HEK293 (cell line): ENCODE results near the gene FGF10.

ENCODE experiments used
- CTCF ChIA-PET: fragments of 350-600 bp; formaldehyde crosslinking; extraction: SDS; loops from one replicate; lab custom pipeline; 2021; ENCODE audit warnings: antibody characterized with exemption; lab: Yijun Ruan, JAX
- POLR2A ChIA-PET: fragments of 300-600 bp; formaldehyde crosslinking; extraction: SDS; loops from one replicate; lab custom pipeline; 2020; ENCODE audit warnings: antibody characterized with exemption, inconsistent platforms; lab: Yijun Ruan, JAX
- H3K27ac ChIP-seq: fragments of 200-500 bp; sonication (Bioruptor generic); 2 replicates; pipeline ENCODE4 v1.5.1; 2014; ENCODE audit warnings: low read depth, low read length, control low read depth, inconsistent platforms; ENCODE audit errors: extremely low read depth
- H3K36me3 ChIP-seq, 2 experiments: fragments of 200-500 bp in 1 of 2; sonication (Bioruptor generic) in 1 of 2; 1 replicate in 1 of 2; 2 replicates in 1 of 2; pipeline ENCODE4 v1.5.1; 2014 to 2017; ENCODE audit warnings: inconsistent platforms in 2 of 2, low read length in 2 of 2; ENCODE audit not compliant: control insufficient read depth in 2 of 2, insufficient read depth in 1 of 2
- H3K4me1 ChIP-seq: fragments of 200-500 bp; sonication (Bioruptor generic); 2 replicates; pipeline ENCODE4 v1.5.1; 2014; ENCODE audit warnings: mild to moderate bottlenecking, low read length, inconsistent platforms; ENCODE audit not compliant: control insufficient read depth, insufficient read depth
- H3K4me3 ChIP-seq: 2 replicates; pipeline ENCODE4 v1.5.1; 2011; ENCODE audit warnings: low read depth, mild to moderate bottlenecking, control low read depth, low read length, moderate library complexity
- H3K9me3 ChIP-seq: fragments of 200-500 bp; sonication (Bioruptor generic); 2 replicates; pipeline ENCODE4 v1.5.1; 2014; ENCODE audit warnings: low read depth, low read length, inconsistent platforms; ENCODE audit not compliant: control insufficient read depth, insufficient read depth
- BCL11A ChIP-seq: fragments of 450-650 bp; formaldehyde crosslinking; IDR thresholded peaks from 2 replicates; pipeline ENCODE4 v1.5.1; 2016; ENCODE audit warnings: low read depth, missing biosample characterization, missing genetic modification characterization
- KLF8 ChIP-seq: fragments of 450-650 bp; formaldehyde crosslinking; IDR thresholded peaks from 2 replicates; pipeline ENCODE4 v1.5.1; 2016; ENCODE audit warnings: missing biosample characterization, missing genetic modification characterization
- MZF1 ChIP-seq: fragments of 450-650 bp; formaldehyde crosslinking; IDR thresholded peaks from 2 replicates; pipeline ENCODE4 v1.5.1; 2017; ENCODE audit warnings: missing biosample characterization, missing genetic modification characterization, borderline replicate concordance
- OSR2 ChIP-seq: fragments of 450-650 bp; formaldehyde crosslinking; IDR thresholded peaks from 2 replicates; pipeline ENCODE4 v1.5.1; 2016; ENCODE audit warnings: missing biosample characterization, missing genetic modification characterization
- OVOL3 ChIP-seq: fragments of 450-650 bp; formaldehyde crosslinking; IDR thresholded peaks from 2 replicates; pipeline ENCODE4 v1.5.1; 2016; ENCODE audit warnings: missing biosample characterization, missing genetic modification characterization
- SCRT2 ChIP-seq: fragments of 450-650 bp; formaldehyde crosslinking; IDR thresholded peaks from 2 replicates; pipeline ENCODE4 v1.5.1; 2016; ENCODE audit warnings: missing biosample characterization, missing genetic modification characterization
- YY2 ChIP-seq: fragments of 450-650 bp; formaldehyde crosslinking; IDR thresholded peaks from 2 replicates; pipeline ENCODE4 v1.5.1; 2016; ENCODE audit warnings: missing biosample characterization, missing genetic modification characterization
- ZBTB21 ChIP-seq: fragments of 450-650 bp; formaldehyde crosslinking; IDR thresholded peaks from 2 replicates; pipeline ENCODE4 v1.5.1; 2017; ENCODE audit warnings: missing biosample characterization, missing genetic modification characterization
- ZNF155 ChIP-seq: fragments of 450-650 bp; formaldehyde crosslinking; IDR thresholded peaks from 2 replicates; pipeline ENCODE4 v1.5.1; 2016; ENCODE audit warnings: missing biosample characterization, missing genetic modification characterization
- ZNF169 ChIP-seq: fragments of 450-650 bp; formaldehyde crosslinking; IDR thresholded peaks from 2 replicates; pipeline ENCODE4 v1.5.1; 2016; ENCODE audit warnings: missing biosample characterization, missing genetic modification characterization
- ZNF19 ChIP-seq: fragments of 450-650 bp; formaldehyde crosslinking; IDR thresholded peaks from 2 replicates; pipeline ENCODE4; 2016; ENCODE audit warnings: missing biosample characterization, missing genetic modification characterization, low read depth
- ZNF324 ChIP-seq: fragments of 450-650 bp; formaldehyde crosslinking; IDR thresholded peaks from 2 replicates; pipeline ENCODE4 v1.5.1; 2016; ENCODE audit warnings: missing biosample characterization, missing genetic modification characterization
- ZNF510 ChIP-seq: fragments of 450-650 bp; formaldehyde crosslinking; IDR thresholded peaks from 2 replicates; pipeline ENCODE4 v1.5.1; 2018; ENCODE audit warnings: mild to moderate bottlenecking, missing genetic modification characterization, missing biosample characterization; ENCODE audit not compliant: insufficient replicate concordance
- ZNF549 ChIP-seq: fragments of 450-650 bp; IDR thresholded peaks from 2 replicates; pipeline ENCODE4 v1.5.1; 2018; ENCODE audit warnings: missing biosample characterization, missing genetic modification characterization, mild to moderate bottlenecking, inconsistent platforms, moderate library complexity
- ZNF610 ChIP-seq: fragments of 450-650 bp; formaldehyde crosslinking; IDR thresholded peaks from 2 replicates; pipeline ENCODE4 v1.5.1; 2016; ENCODE audit warnings: missing biosample characterization, missing genetic modification characterization, borderline replicate concordance
- ZNF670 ChIP-seq: fragments of 450-650 bp; formaldehyde crosslinking; IDR thresholded peaks from 2 replicates; pipeline ENCODE4 v1.5.1; 2016; ENCODE audit warnings: missing biosample characterization, missing genetic modification characterization, low read depth
- ZNF677 ChIP-seq: fragments of 450-650 bp; IDR thresholded peaks from 2 replicates; pipeline ENCODE4 v1.5.0; 2018; ENCODE audit warnings: missing biosample characterization, mild to moderate bottlenecking, missing genetic modification characterization, moderate library complexity
- ZNF777 ChIP-seq: fragments of 450-650 bp; formaldehyde crosslinking; IDR thresholded peaks from 2 replicates; pipeline ENCODE4 v1.5.1; 2017; ENCODE audit warnings: missing biosample characterization, missing genetic modification characterization, borderline replicate concordance
- ZXDB ChIP-seq: fragments of 450-650 bp; formaldehyde crosslinking; IDR thresholded peaks from 2 replicates; pipeline ENCODE4 v1.5.1; 2016; ENCODE audit warnings: missing biosample characterization, missing genetic modification characterization
- TF ChIP-seq, protein P1 (sequence below): fragments of 450-650 bp; formaldehyde crosslinking; IDR thresholded peaks from 2 replicates; pipeline ENCODE4 v1.5.1; 2016; ENCODE audit warnings: missing biosample characterization, missing genetic modification characterization
- TF ChIP-seq, protein P2 (sequence below): fragments of 450-650 bp; formaldehyde crosslinking; IDR thresholded peaks from 2 replicates; pipeline ENCODE4 v1.5.1; 2016; ENCODE audit warnings: missing biosample characterization, missing genetic modification characterization
- TF ChIP-seq, protein P3 (sequence below): fragments of 450-650 bp; formaldehyde crosslinking; IDR thresholded peaks from 2 replicates; pipeline ENCODE4 v1.5.1; 2017; ENCODE audit warnings: missing biosample characterization, missing genetic modification characterization
- TF ChIP-seq, protein P4 (sequence below): fragments of 450-650 bp; formaldehyde crosslinking; IDR thresholded peaks from 2 replicates; pipeline ENCODE4 v1.5.1; 2016; ENCODE audit warnings: missing biosample characterization, missing genetic modification characterization
- TF ChIP-seq, protein P5 (sequence below): fragments of 450-650 bp; formaldehyde crosslinking; IDR thresholded peaks from 2 replicates; pipeline ENCODE4 v1.5.1; 2016; ENCODE audit warnings: missing biosample characterization, missing genetic modification characterization

Gene FGF10

DNA sequence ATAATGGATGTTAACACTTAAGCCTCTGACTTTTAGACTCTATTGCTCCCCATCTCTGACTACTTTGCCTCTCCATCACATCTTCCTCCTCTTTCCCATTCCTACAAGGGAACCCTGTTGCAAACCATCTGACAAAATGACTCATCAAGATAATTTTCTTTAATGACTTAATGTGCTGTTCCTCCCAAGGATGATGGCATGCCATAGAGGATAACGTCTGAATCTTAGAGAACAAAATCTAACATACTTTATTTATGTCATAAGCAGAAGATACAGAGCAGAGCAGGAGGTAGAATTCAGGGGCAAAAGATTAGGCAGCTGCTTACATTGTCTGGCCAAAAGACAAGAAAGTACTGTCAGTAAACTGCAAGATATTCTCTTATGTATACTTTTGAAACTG is 76.8 kb downstream of the FGF10 start:
- Histone ChIP-seq H3K9me3 (no peaks in the 10 kb centered on the region), H3K36me3 (no peaks in the 10 kb centered on the region), H3K27ac (no peak overlapping the region), H3K4me1 (no peaks in the 10 kb centered on the region), H3K4me3 (no peak overlapping the region)
- ChIA-PET CTCF (no interaction called here), POLR2A (no interaction called here)
- TF ChIP-seq, protein P1, sequence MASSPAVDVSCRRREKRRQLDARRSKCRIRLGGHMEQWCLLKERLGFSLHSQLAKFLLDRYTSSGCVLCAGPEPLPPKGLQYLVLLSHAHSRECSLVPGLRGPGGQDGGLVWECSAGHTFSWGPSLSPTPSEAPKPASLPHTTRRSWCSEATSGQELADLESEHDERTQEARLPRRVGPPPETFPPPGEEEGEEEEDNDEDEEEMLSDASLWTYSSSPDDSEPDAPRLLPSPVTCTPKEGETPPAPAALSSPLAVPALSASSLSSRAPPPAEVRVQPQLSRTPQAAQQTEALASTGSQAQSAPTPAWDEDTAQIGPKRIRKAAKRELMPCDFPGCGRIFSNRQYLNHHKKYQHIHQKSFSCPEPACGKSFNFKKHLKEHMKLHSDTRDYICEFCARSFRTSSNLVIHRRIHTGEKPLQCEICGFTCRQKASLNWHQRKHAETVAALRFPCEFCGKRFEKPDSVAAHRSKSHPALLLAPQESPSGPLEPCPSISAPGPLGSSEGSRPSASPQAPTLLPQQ (tag by site-specific recombination): no peak
- TF ChIP-seq YY2 (tag by site-specific recombination): no peak
- TF ChIP-seq ZNF19 (tag by site-specific recombination): no peak
- TF ChIP-seq, protein P2, sequence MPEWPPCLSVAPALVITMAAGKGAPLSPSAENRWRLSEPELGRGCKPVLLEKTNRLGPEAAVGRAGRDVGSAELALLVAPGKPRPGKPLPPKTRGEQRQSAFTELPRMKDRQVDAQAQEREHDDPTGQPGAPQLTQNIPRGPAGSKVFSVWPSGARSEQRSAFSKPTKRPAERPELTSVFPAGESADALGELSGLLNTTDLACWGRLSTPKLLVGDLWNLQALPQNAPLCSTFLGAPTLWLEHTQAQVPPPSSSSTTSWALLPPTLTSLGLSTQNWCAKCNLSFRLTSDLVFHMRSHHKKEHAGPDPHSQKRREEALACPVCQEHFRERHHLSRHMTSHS (tag by site-specific recombination): no peak
- TF ChIP-seq ZXDB (tag by site-specific recombination): no peak
- no peak for TF ChIP-seq KLF8 (tag by site-specific recombination)
- no peak for TF ChIP-seq ZNF155 (tag by site-specific recombination)
- no peak for TF ChIP-seq OSR2 (tag by site-specific recombination)
- TF ChIP-seq OVOL3 (tag by site-specific recombination): no peak
- TF ChIP-seq, protein P3, sequence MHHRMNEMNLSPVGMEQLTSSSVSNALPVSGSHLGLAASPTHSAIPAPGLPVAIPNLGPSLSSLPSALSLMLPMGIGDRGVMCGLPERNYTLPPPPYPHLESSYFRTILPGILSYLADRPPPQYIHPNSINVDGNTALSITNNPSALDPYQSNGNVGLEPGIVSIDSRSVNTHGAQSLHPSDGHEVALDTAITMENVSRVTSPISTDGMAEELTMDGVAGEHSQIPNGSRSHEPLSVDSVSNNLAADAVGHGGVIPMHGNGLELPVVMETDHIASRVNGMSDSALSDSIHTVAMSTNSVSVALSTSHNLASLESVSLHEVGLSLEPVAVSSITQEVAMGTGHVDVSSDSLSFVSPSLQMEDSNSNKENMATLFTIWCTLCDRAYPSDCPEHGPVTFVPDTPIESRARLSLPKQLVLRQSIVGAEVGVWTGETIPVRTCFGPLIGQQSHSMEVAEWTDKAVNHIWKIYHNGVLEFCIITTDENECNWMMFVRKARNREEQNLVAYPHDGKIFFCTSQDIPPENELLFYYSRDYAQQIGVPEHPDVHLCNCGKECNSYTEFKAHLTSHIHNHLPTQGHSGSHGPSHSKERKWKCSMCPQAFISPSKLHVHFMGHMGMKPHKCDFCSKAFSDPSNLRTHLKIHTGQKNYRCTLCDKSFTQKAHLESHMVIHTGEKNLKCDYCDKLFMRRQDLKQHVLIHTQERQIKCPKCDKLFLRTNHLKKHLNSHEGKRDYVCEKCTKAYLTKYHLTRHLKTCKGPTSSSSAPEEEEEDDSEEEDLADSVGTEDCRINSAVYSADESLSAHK: no peak
- no peak for TF ChIP-seq ZNF169 (tag by site-specific recombination)
- no peak for TF ChIP-seq ZNF549 (tag by site-specific recombination)
- TF ChIP-seq ZNF610 (tag by site-specific recombination): no peak
- TF ChIP-seq BCL11A (tag by site-specific recombination): no peak

DNA sequence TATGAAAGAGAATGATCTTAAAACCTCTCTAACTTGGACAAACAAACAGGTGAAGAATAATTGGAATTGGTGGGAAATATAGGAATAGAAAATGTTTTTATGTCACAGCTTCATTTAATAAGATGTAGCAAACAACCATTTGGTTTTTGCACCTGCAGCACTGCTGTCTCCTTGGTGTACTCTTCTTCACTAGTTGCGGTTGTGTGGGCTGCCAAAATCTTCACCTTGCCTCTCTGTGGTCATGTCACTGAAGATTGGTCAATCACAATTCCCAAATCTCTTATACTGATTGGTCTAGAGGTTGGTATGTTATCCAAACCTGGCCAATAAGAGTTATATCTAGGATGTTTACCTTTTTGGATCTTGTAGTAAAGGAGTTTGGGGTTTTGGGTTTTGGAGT is 88.7 kb downstream of the FGF10 start:
- Histone ChIP-seq H3K27ac (no peak overlapping the region), H3K4me3 (no peak overlapping the region), H3K36me3 (no peaks in the 10 kb centered on the region), H3K9me3 (no peaks in the 10 kb centered on the region), H3K4me1 (no peaks in the 10 kb centered on the region)
- ChIA-PET CTCF (interaction anchor here (0.6 kb wide), 1 partner anchor 592 kb away, joined by 3 read pairs; no protein-coding TSS in a partner anchor), POLR2A (no interaction called here)
- no peak for TF ChIP-seq ZNF324 (tag by site-specific recombination)
- TF ChIP-seq ZNF677 (tag by site-specific recombination): no peak
- TF ChIP-seq, protein P4, sequence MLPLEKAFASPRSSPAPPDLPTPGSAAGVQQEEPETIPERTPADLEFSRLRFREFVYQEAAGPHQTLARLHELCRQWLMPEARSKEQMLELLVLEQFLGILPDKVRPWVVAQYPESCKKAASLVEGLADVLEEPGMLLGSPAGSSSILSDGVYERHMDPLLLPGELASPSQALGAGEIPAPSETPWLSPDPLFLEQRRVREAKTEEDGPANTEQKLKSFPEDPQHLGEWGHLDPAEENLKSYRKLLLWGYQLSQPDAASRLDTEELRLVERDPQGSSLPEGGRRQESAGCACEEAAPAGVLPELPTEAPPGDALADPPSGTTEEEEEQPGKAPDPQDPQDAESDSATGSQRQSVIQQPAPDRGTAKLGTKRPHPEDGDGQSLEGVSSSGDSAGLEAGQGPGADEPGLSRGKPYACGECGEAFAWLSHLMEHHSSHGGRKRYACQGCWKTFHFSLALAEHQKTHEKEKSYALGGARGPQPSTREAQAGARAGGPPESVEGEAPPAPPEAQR: no peak
- TF ChIP-seq MZF1 (tag by site-specific recombination): no peak
- TF ChIP-seq ZNF169 (tag by site-specific recombination): no peak
- TF ChIP-seq ZNF777 (tag by site-specific recombination): no peak
- TF ChIP-seq ZNF510 (tag by site-specific recombination): no peak
- no peak for TF ChIP-seq SCRT2 (tag by site-specific recombination)
- TF ChIP-seq ZBTB21 (tag by site-specific recombination): no peak
- no peak for TF ChIP-seq BCL11A (tag by site-specific recombination)
- TF ChIP-seq ZNF670: no peak
- TF ChIP-seq, protein P5, sequence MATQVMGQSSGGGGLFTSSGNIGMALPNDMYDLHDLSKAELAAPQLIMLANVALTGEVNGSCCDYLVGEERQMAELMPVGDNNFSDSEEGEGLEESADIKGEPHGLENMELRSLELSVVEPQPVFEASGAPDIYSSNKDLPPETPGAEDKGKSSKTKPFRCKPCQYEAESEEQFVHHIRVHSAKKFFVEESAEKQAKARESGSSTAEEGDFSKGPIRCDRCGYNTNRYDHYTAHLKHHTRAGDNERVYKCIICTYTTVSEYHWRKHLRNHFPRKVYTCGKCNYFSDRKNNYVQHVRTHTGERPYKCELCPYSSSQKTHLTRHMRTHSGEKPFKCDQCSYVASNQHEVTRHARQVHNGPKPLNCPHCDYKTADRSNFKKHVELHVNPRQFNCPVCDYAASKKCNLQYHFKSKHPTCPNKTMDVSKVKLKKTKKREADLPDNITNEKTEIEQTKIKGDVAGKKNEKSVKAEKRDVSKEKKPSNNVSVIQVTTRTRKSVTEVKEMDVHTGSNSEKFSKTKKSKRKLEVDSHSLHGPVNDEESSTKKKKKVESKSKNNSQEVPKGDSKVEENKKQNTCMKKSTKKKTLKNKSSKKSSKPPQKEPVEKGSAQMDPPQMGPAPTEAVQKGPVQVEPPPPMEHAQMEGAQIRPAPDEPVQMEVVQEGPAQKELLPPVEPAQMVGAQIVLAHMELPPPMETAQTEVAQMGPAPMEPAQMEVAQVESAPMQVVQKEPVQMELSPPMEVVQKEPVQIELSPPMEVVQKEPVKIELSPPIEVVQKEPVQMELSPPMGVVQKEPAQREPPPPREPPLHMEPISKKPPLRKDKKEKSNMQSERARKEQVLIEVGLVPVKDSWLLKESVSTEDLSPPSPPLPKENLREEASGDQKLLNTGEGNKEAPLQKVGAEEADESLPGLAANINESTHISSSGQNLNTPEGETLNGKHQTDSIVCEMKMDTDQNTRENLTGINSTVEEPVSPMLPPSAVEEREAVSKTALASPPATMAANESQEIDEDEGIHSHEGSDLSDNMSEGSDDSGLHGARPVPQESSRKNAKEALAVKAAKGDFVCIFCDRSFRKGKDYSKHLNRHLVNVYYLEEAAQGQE (tag by site-specific recombination): no peak
